Measurements from ENCODE around the gene CTNNA1.

- TF ChIP-seq CTCF (tag by site-specific recombination; IDR thresholded peaks at IDR 0.05) (no peak), ZNF423 (tag by site-specific recombination; IDR thresholded peaks at IDR 0.05) (no peak), ZNF639 (tag by site-specific recombination; IDR thresholded peaks at IDR 0.05) (no peak)
Measured at GRCh38 chr5:138772986-138773594, 19.9 kb downstream of the CTNNA1 start.

All from HEK293 (cell line).